HEK293 (cell line): ENCODE measurements around the gene IPO9.

Experiments
- FEZF1 ChIP-seq: fragments of 450-650 bp; formaldehyde crosslinking; IDR thresholded peaks from 2 replicates; pipeline ENCODE4 v1.5.1; 2016; ENCODE audit warnings: missing biosample characterization, missing genetic modification characterization
- IKZF3 ChIP-seq: fragments of 450-650 bp; IDR thresholded peaks from 2 replicates; pipeline ENCODE4 v1.5.0; 2018; ENCODE audit warnings: missing biosample characterization, mild to moderate bottlenecking, missing genetic modification characterization, moderate library complexity
- KLF8 ChIP-seq: fragments of 450-650 bp; formaldehyde crosslinking; IDR thresholded peaks from 2 replicates; pipeline ENCODE4 v1.5.1; 2016; ENCODE audit warnings: missing biosample characterization, missing genetic modification characterization
- OVOL3 ChIP-seq: fragments of 450-650 bp; formaldehyde crosslinking; IDR thresholded peaks from 2 replicates; pipeline ENCODE4 v1.5.1; 2016; ENCODE audit warnings: missing biosample characterization, missing genetic modification characterization
- PRDM1 ChIP-seq: fragments of 450-650 bp; formaldehyde crosslinking; IDR thresholded peaks from 2 replicates; pipeline ENCODE4; 2016; ENCODE audit warnings: missing biosample characterization, missing genetic modification characterization
- SETDB1 ChIP-seq: IDR thresholded peaks from one replicate; pipeline ENCODE4 v1.6.1; 2017; ENCODE audit warnings: mild to moderate bottlenecking, low read length, moderate library complexity, mixed read lengths; ENCODE audit not compliant: insufficient read length
- SP3 ChIP-seq: fragments of 450-650 bp; formaldehyde crosslinking; IDR thresholded peaks from 2 replicates; pipeline ENCODE4 v1.5.1; 2016; ENCODE audit warnings: missing biosample characterization, missing genetic modification characterization
- SP7 ChIP-seq: fragments of 450-650 bp; formaldehyde crosslinking; IDR thresholded peaks from 2 replicates; pipeline ENCODE4 v1.5.1; 2016; ENCODE audit warnings: missing biosample characterization, missing genetic modification characterization
- ZEB2 ChIP-seq: fragments of 450-650 bp; formaldehyde crosslinking; IDR thresholded peaks from 2 replicates; pipeline ENCODE4 v1.5.1; 2016; ENCODE audit warnings: missing biosample characterization, missing genetic modification characterization
- ZIC2 ChIP-seq: fragments of 450-650 bp; formaldehyde crosslinking; IDR thresholded peaks from 2 replicates; pipeline ENCODE4 v1.5.1; 2016; ENCODE audit warnings: missing biosample characterization, missing genetic modification characterization
- ZNF10 ChIP-seq: fragments of 450-650 bp; formaldehyde crosslinking; IDR thresholded peaks from 2 replicates; pipeline ENCODE4 v1.5.1; 2017; ENCODE audit warnings: missing biosample characterization, missing genetic modification characterization
- ZNF16 ChIP-seq: fragments of 450-650 bp; formaldehyde crosslinking; IDR thresholded peaks from 2 replicates; pipeline ENCODE4 v1.5.1; 2016; ENCODE audit warnings: low read depth, missing biosample characterization, missing genetic modification characterization
- ZNF175 ChIP-seq: fragments of 450-650 bp; formaldehyde crosslinking; IDR thresholded peaks from 2 replicates; pipeline ENCODE4 v1.5.1; 2016; ENCODE audit warnings: missing biosample characterization, missing genetic modification characterization
- ZNF335 ChIP-seq: fragments of 450-650 bp; formaldehyde crosslinking; conservative IDR thresholded peaks from 2 replicates; pipeline ENCODE4 v1.5.1; 2016; ENCODE audit warnings: missing biosample characterization, missing genetic modification characterization
- ZNF354C ChIP-seq: fragments of 450-650 bp; formaldehyde crosslinking; IDR thresholded peaks from 2 replicates; pipeline ENCODE4 v1.5.1; 2016; ENCODE audit warnings: missing biosample characterization, missing genetic modification characterization, low read depth, borderline replicate concordance
- ZNF473 ChIP-seq: fragments of 450-650 bp; formaldehyde crosslinking; IDR thresholded peaks from 2 replicates; pipeline ENCODE4 v1.5.1; 2017; ENCODE audit warnings: missing biosample characterization, missing genetic modification characterization
- ZNF488 ChIP-seq: fragments of 450-650 bp; formaldehyde crosslinking; IDR thresholded peaks from 2 replicates; pipeline ENCODE4 v1.5.1; 2016; ENCODE audit warnings: missing biosample characterization, missing genetic modification characterization
- ZNF544 ChIP-seq: fragments of 450-650 bp; formaldehyde crosslinking; IDR thresholded peaks from 2 replicates; pipeline ENCODE4 v1.5.0; 2017; ENCODE audit warnings: missing biosample characterization, missing genetic modification characterization
- ZNF585B ChIP-seq: fragments of 450-650 bp; formaldehyde crosslinking; IDR thresholded peaks from 2 replicates; pipeline ENCODE4 v1.5.1; 2016; ENCODE audit warnings: missing biosample characterization, missing genetic modification characterization
- ZNF654 ChIP-seq: fragments of 450-650 bp; formaldehyde crosslinking; IDR thresholded peaks from 2 replicates; pipeline ENCODE4 v1.5.1; 2016; ENCODE audit warnings: low read depth, missing biosample characterization, missing genetic modification characterization
- ZNF660 ChIP-seq: fragments of 450-650 bp; IDR thresholded peaks from 2 replicates; pipeline ENCODE4 v1.5.1; 2018; ENCODE audit warnings: missing biosample characterization, mild to moderate bottlenecking, missing genetic modification characterization
- ZNF76 ChIP-seq: fragments of 450-650 bp; formaldehyde crosslinking; IDR thresholded peaks from 2 replicates; pipeline ENCODE4; 2016; ENCODE audit warnings: low read depth, missing biosample characterization, missing genetic modification characterization, borderline replicate concordance
- ZNF777 ChIP-seq: fragments of 450-650 bp; formaldehyde crosslinking; IDR thresholded peaks from 2 replicates; pipeline ENCODE4 v1.5.1; 2017; ENCODE audit warnings: missing biosample characterization, missing genetic modification characterization, borderline replicate concordance
- ZNF791 ChIP-seq: fragments of 450-650 bp; formaldehyde crosslinking; IDR thresholded peaks from 2 replicates; pipeline ENCODE4 v1.5.1; 2016; ENCODE audit warnings: missing biosample characterization, missing genetic modification characterization
- ZXDB ChIP-seq: fragments of 450-650 bp; formaldehyde crosslinking; IDR thresholded peaks from 2 replicates; pipeline ENCODE4 v1.5.1; 2016; ENCODE audit warnings: missing biosample characterization, missing genetic modification characterization
- TF ChIP-seq, protein P1 (sequence below): fragments of 450-650 bp; formaldehyde crosslinking; IDR thresholded peaks from 2 replicates; pipeline ENCODE4 v1.5.1; 2016; ENCODE audit warnings: missing biosample characterization, missing genetic modification characterization
- TF ChIP-seq, protein P2 (sequence below): fragments of 450-650 bp; formaldehyde crosslinking; IDR thresholded peaks from 2 replicates; pipeline ENCODE4 v1.5.1; 2016; ENCODE audit warnings: missing biosample characterization, missing genetic modification characterization
- TF ChIP-seq, protein P3 (sequence below): fragments of 450-650 bp; formaldehyde crosslinking; conservative IDR thresholded peaks from 2 replicates; pipeline ENCODE4 v1.5.1; 2016; ENCODE audit warnings: low read depth, missing biosample characterization, missing genetic modification characterization

The IPO9 gene

DNA sequence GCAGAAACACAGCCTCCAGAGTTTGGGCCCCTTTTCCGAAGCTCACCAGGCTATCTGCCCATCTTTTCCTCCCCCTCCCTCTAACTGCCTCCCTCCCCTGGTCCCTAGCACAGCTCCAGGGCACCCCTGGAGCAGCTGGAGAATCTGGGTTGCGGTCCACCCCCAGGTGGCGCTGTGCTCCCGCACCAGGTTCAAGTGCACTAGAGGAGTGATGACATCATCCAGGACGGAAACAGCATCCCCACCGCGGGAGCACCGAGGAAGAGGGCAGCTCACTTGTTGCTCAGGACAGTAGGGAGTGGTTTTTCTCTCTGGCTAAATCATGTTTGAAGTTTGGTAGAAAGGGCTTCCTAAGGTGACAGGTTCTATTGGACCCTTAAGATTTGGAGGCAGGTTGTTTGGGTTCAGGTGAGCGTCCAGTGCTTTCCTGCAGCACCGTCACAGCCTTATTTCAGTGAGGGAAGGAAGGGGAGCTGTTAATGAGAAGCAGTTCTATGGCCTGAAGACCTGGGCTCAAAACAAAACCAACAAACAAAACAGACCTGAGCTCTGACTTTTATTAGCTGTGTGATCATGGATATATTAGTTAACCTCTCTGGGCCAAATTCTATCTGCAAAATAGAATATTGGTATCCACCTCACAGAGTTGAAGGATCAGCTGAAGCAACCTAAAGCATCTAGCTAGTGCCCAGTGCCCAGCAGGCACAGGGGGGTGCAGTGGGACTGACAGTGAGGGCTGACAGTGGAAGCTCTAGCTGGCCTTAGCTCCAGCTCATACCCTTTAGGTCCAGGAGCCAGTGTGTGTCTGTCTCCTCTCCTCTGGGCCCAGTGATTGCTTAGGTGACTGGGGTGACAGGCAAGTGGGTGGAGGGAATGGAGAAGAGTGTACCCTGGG lies 67.2 kb downstream of the IPO9 start (continued):
- TF ChIP-seq, protein P1, sequence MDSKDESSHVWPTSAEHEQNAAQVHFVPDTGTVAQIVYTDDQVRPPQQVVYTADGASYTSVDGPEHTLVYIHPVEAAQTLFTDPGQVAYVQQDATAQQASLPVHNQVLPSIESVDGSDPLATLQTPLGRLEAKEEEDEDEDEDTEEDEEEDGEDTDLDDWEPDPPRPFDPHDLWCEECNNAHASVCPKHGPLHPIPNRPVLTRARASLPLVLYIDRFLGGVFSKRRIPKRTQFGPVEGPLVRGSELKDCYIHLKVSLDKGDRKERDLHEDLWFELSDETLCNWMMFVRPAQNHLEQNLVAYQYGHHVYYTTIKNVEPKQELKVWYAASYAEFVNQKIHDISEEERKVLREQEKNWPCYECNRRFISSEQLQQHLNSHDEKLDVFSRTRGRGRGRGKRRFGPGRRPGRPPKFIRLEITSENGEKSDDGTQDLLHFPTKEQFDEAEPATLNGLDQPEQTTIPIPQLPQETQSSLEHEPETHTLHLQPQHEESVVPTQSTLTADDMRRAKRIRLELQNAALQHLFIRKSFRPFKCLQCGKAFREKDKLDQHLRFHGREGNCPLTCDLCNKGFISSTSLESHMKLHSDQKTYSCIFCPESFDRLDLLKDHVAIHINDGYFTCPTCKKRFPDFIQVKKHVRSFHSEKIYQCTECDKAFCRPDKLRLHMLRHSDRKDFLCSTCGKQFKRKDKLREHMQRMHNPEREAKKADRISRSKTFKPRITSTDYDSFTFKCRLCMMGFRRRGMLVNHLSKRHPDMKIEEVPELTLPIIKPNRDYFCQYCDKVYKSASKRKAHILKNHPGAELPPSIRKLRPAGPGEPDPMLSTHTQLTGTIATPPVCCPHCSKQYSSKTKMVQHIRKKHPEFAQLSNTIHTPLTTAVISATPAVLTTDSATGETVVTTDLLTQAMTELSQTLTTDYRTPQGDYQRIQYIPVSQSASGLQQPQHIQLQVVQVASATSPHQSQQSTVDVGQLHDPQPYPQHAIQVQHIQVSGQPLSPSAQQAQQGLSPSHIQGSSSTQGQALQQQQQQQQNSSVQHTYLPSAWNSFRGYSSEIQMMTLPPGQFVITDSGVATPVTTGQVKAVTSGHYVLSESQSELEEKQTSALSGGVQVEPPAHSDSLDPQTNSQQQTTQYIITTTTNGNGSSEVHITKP, result peak; percentile 60
- peak; percentile 87 for TF ChIP-seq ZXDB (tag by site-specific recombination)
- TF ChIP-seq ZNF335, result 0 out of 2 replicates have a peak, but pooled peaks have one; percentile 26
- no peak for TF ChIP-seq OVOL3 (tag by site-specific recombination)
- TF ChIP-seq ZNF10 (tag by site-specific recombination), result peak; percentile 34; the same call in 1 of the 2 replicates
- peak; percentile 88 for TF ChIP-seq ZNF654
- TF ChIP-seq ZNF585B (tag by site-specific recombination), result no peak
- TF ChIP-seq FEZF1 (tag by site-specific recombination), result peak; percentile 29; the same call in 1 of the 2 replicates
- no peak for TF ChIP-seq ZNF777 (tag by site-specific recombination)
- no peak for TF ChIP-seq ZNF791
- TF ChIP-seq PRDM1, result 0 out of 2 replicates have a peak, but pooled peaks have one; percentile 24
- no peak for TF ChIP-seq ZNF473 (tag by site-specific recombination)
- TF ChIP-seq ZNF354C, result no peak
- TF ChIP-seq ZEB2 (tag by site-specific recombination), result peak; percentile 94
- no peak for TF ChIP-seq ZNF175 (tag by site-specific recombination)
- TF ChIP-seq, protein P2, sequence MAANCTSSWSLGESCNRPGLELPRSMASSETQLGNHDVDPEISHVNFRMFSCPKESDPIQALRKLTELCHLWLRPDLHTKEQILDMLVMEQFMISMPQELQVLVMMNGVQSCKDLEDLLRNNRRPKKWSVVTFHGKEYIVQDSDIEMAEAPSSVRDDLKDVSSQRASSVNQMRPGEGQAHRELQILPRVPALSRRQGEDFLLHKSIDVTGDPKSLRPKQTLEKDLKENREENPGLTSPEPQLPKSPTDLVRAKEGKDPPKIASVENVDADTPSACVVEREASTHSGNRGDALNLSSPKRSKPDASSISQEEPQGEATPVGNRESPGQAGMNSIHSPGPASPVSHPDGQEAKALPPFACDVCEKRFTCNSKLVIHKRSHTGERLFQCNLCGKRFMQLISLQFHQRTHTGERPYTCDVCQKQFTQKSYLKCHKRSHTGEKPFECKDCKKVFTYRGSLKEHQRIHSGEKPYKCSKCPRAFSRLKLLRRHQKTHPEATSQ, result no peak
- TF ChIP-seq ZNF76 (tag by site-specific recombination), result peak; percentile 38; the same call in 1 of the 2 replicates
- peak; percentile 90 for TF ChIP-seq IKZF3 (tag by site-specific recombination)
- no peak for TF ChIP-seq ZNF488 (tag by site-specific recombination)
- TF ChIP-seq, protein P3, sequence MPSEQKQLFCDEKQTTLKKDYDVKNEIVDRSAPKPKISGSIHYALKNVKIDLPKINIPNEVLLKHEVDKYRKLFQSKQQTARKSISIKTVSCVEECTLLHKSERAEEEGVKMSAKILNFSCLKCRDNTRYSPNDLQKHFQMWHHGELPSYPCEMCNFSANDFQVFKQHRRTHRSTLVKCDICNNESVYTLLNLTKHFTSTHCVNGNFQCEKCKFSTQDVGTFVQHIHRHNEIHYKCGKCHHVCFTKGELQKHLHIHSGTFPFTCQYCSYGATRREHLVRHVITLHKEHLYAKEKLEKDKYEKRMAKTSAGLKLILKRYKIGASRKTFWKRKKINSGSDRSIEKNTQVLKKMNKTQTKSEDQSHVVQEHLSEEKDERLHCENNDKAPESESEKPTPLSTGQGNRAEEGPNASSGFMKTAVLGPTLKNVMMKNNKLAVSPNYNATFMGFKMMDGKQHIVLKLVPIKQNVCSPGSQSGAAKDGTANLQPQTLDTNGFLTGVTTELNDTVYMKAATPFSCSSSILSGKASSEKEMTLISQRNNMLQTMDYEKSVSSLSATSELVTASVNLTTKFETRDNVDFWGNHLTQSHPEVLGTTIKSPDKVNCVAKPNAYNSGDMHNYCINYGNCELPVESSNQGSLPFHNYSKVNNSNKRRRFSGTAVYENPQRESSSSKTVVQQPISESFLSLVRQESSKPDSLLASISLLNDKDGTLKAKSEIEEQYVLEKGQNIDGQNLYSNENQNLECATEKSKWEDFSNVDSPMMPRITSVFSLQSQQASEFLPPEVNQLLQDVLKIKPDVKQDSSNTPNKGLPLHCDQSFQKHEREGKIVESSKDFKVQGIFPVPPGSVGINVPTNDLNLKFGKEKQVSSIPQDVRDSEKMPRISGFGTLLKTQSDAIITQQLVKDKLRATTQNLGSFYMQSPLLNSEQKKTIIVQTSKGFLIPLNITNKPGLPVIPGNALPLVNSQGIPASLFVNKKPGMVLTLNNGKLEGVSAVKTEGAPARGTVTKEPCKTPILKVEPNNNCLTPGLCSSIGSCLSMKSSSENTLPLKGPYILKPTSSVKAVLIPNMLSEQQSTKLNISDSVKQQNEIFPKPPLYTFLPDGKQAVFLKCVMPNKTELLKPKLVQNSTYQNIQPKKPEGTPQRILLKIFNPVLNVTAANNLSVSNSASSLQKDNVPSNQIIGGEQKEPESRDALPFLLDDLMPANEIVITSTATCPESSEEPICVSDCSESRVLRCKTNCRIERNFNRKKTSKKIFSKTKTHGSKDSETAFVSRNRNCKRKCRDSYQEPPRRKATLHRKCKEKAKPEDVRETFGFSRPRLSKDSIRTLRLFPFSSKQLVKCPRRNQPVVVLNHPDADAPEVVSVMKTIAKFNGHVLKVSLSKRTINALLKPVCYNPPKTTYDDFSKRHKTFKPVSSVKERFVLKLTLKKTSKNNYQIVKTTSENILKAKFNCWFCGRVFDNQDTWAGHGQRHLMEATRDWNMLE, result no peak; the same call in 1 of the 2 replicates
- TF ChIP-seq ZNF660, result peak; percentile 93
- TF ChIP-seq SETDB1, result no peak
- peak; percentile 87 for TF ChIP-seq ZIC2 (tag by site-specific recombination)
- peak; percentile 89 for TF ChIP-seq SP7 (tag by site-specific recombination)
- TF ChIP-seq KLF8 (tag by site-specific recombination), result peak; percentile 80
- no peak for TF ChIP-seq ZNF16 (tag by site-specific recombination)
- peak; percentile 31; the same call in 1 of the 2 replicates for TF ChIP-seq SP3
- no peak for TF ChIP-seq ZNF544 (tag by site-specific recombination)
